Spleen (tissue), 11 donors: ENCODE measurements around the gene REN. TPM values are rescaled to one million over a fixed set of nuclear protein-coding genes. Genes with fewer than 3 reads are reported as not detected.

Experiments used
- DNase-seq: peaks from one replicate; pipeline ENCODE4 v3.0.0-alpha.2; 2020
- H3K27ac ChIP-seq, 8 donors: fragments of 200-600 bp; sonication (generic) in 7 of 8; 1 replicate in 4 of 8; 2 replicates in 4 of 8; pipeline versions ENCODE4 v1.5.0 to v1.8.0; 2016 to 2021; ENCODE audit warnings: inconsistent platforms in 4 of 8, mild to moderate bottlenecking in 4 of 8, moderate library complexity in 1 of 8
- H3K27me3 ChIP-seq, 7 donors: fragments of 200-600 bp; sonication (generic) in 6 of 7; replicated peaks in 1 of 7; 1 replicate in 4 of 7; 2 replicates in 3 of 7; pipeline versions ENCODE4 v1.5.0 to v1.8.0; 2016 to 2021; ENCODE audit warnings: inconsistent platforms in 3 of 7, mild to moderate bottlenecking in 1 of 7
- H3K36me3 ChIP-seq, 6 donors: fragments of 200-600 bp; sonication (generic) in 5 of 6; 1 replicate in 4 of 6; 2 replicates in 2 of 6; pipeline versions ENCODE4 v1.5.0 to v1.8.0; 2016 to 2021; ENCODE audit warnings: inconsistent platforms in 2 of 6
- H3K4me1 ChIP-seq, 6 donors: fragments of 200-600 bp; sonication (generic) in 5 of 6; 1 replicate in 3 of 6; 2 replicates in 3 of 6; pipeline versions ENCODE4 v1.5.0 to v1.8.0; 2016 to 2021; ENCODE audit warnings: inconsistent platforms in 3 of 6
- H3K4me3 ChIP-seq, 8 donors: fragments of 200-600 bp; sonication (generic) in 7 of 8; 1 replicate in 4 of 8; 2 replicates in 4 of 8; pipeline versions ENCODE4 v1.5.0 to v1.8.0; 2016 to 2021; ENCODE audit warnings: inconsistent platforms in 4 of 8, mild to moderate bottlenecking in 4 of 8, moderate library complexity in 2 of 8
- H3K9me3 ChIP-seq, 8 donors: fragments of 200-600 bp; sonication (generic) in 7 of 8; 1 replicate in 4 of 8; 2 replicates in 4 of 8; pipeline versions ENCODE4 v1.5.0 to v1.8.0; 2016 to 2021; ENCODE audit warnings: inconsistent platforms in 4 of 8
- CTCF ChIP-seq, 11 experiments: fragments of 200-600 bp in 7 of 11; fragments of 450-650 bp in 4 of 11; sonication (generic) in 4 of 11; IDR thresholded peaks in 8 of 11; conservative IDR thresholded peaks in 3 of 11; 1 replicate in 7 of 11; 2 replicates in 4 of 11; pipeline versions ENCODE4 v1.4.0 to v1.8.0; 2016 to 2021; ENCODE audit warnings: antibody characterized with exemption in 11 of 11, inconsistent platforms in 4 of 11, mild to moderate bottlenecking in 1 of 11
- POLR2A ChIP-seq, 3 donors: fragments of 450-650 bp; IDR thresholded peaks; one replicate each; pipeline ENCODE4 v1.5.1; 2017; ENCODE audit warnings: antibody characterized with exemption in 3 of 3, mild to moderate bottlenecking in 1 of 3
- POLR2AphosphoS5 ChIP-seq, 3 donors: sonication (generic); formaldehyde crosslinking; IDR thresholded peaks; one replicate each; pipeline ENCODE4 v1.5.1; 2017; ENCODE audit warnings: antibody characterized with exemption in 3 of 3
- WGBS, 5 donors: extraction: QIAGEN DNeasy Blood & Tissue Kit in 3 of 5; methylation state at CpG; one replicate each; pipeline versions ENCODE4 v1.1.5 to v1.1.7; 2013 to 2018; 5-methylcytosine and 5-hydroxymethylcytosine counted together
- intact Hi-C: fragments of 100-400 bp; cut with DNase I; formaldehyde crosslinking; loops from one replicate; pipeline ENCODE4 v1.15.0; 2023; ENCODE audit warnings: low total_unique reads
- polyA plus RNA-seq, 3 donors: library from polyadenylated mRNA; stranded (reverse); fragments of 200-250 nt; gene quantifications; one replicate each; pipeline ENCODE4 v1.2.1, GENCODE V29; 2013
- total RNA-seq, 7 donors: library from RNA; depleted of rRNA in 3 of 7; stranded (reverse); fragments of >200 nt in 3 of 7; fragmentation: NEBNext Ultra II Directional in 4 of 7; extraction: Animal tissue kit (Norgen Biotek cat#: 25700) in 4 of 7; gene quantifications; one replicate each; pipeline versions ENCODE4 v1.1.0 to v1.2.1, GENCODE V29; 2016 to 2021
- donor health status: healthy with polysubstance abuse.
- donor health status: DM: no; HTN: no; CAD: no; lungs with moderate emphysema.
- donor health status: DM: no; HTN: no; CAD: no.
- donor health status: Bipolar disorder and iron deficiency.
- donor health status: healthy.
- donor health status: DM: no; HTN: no; CAD: no.
- donor health status: DM: yes; HTN: yes; CAD: no.

The REN gene
- total and polyA plus RNA-seq, 10 donors, result 0.12 to 0.25 TPM; not detected in 8

- H3K4me1 ChIP-seq, result peaks cover 0 to 17% (median 6%) of the 10 kb centered on the region in 6 donors
- no peaks in the 10 kb centered on the region for H3K9me3 ChIP-seq
- H3K36me3 ChIP-seq, result no peaks in the 10 kb centered on the region
- intact Hi-C loops, result no loop called here
- WGBS, 5 donors, result 58 to 69% (median 67%) methylated on average over 11 of the region's 11 CpGs
- H3K27ac ChIP-seq, result no peak overlapping the region
- H3K27me3 ChIP-seq, result peaks cover 0 to 81% (median 48%) of the 10 kb centered on the region in 7 donors
- DNase-seq, result peak; percentile 12
- no peak overlapping the region for H3K4me3 ChIP-seq
- TF ChIP-seq POLR2A (IDR thresholded peaks at IDR 0.05) (no peak), POLR2AphosphoS5 (IDR thresholded peaks at IDR 0.05) (no peak), CTCF (IDR thresholded peaks at IDR 0.05 in 8 of 11, conservative IDR thresholded peaks at IDR 0.05 in 3 of 11) (no peak)
Measured at GRCh38 chr1:204188959-204189639, 23.0 kb upstream of the REN start.

GRCh38 chr1:204186597-204186996 lies 20.5 kb upstream of the REN start:
- H3K4me1 ChIP-seq, result peaks cover 0 to 17% (median 6%) of the 10 kb centered on the region in 6 donors
- no peaks in the 10 kb centered on the region for H3K36me3 ChIP-seq
- H3K4me3 ChIP-seq, result no peak overlapping the region
- 77 to 84% (median 78%) methylated on average over 10 of the region's 10 CpGs for WGBS, 5 donors
- no peak overlapping the region for H3K27ac ChIP-seq
- peaks cover 0 to 62% (median 44%) of the 10 kb centered on the region in 7 donors for H3K27me3 ChIP-seq
- DNase-seq, result no peak
- TF ChIP-seq POLR2A (IDR thresholded peaks at IDR 0.05) (no peak), CTCF (IDR thresholded peaks at IDR 0.05 in 8 of 11, conservative IDR thresholded peaks at IDR 0.05 in 3 of 11) (no peak)
- no peaks in the 10 kb centered on the region for H3K9me3 ChIP-seq
- intact Hi-C loops, result no loop called here

- Histone ChIP-seq H3K4me3 (no peak overlapping the region), H3K4me1 (no peaks in the 10 kb centered on the region), H3K27ac (no peak overlapping the region), H3K27me3 (peaks cover 0 to 22% (median under 1%) of the 10 kb centered on the region in 7 donors), H3K9me3 (no peaks in the 10 kb centered on the region), H3K36me3 (no peaks in the 10 kb centered on the region)
- intact Hi-C loops, result no loop called here
- no peak for DNase-seq
- WGBS, 5 donors, result 55 to 80% (median 68%) methylated on average over 1 of the region's 1 CpG
- TF ChIP-seq POLR2AphosphoS5 (IDR thresholded peaks at IDR 0.05), result no peak
- TF ChIP-seq POLR2A (IDR thresholded peaks at IDR 0.05), result no peak
- no peak for TF ChIP-seq CTCF (IDR thresholded peaks at IDR 0.05 in 8 of 11, conservative IDR thresholded peaks at IDR 0.05 in 3 of 11)
Measured at GRCh38 chr1:204181116-204181515, 15.0 kb upstream of the REN start.

GRCh38 chr1:204180133-204180532 lies 14.0 kb upstream of the REN start:
- no peak overlapping the region for H3K27ac ChIP-seq
- no peaks in the 10 kb centered on the region for H3K36me3 ChIP-seq
- H3K4me1 ChIP-seq, result no peaks in the 10 kb centered on the region
- intact Hi-C loops, result no loop called here
- H3K4me3 ChIP-seq, result no peak overlapping the region
- peak; percentile 27 for DNase-seq
- TF ChIP-seq POLR2AphosphoS5 (IDR thresholded peaks at IDR 0.05) (no peak), POLR2A (IDR thresholded peaks at IDR 0.05) (no peak), CTCF (IDR thresholded peaks at IDR 0.05 in 8 of 11, conservative IDR thresholded peaks at IDR 0.05 in 3 of 11) (no peak)
- WGBS, 5 donors, result 77 to 86% (median 79%) methylated on average over 6 of the region's 6 CpGs
- H3K9me3 ChIP-seq, result no peaks in the 10 kb centered on the region
- peaks cover 0 to 26% (median 0%) of the 10 kb centered on the region in 7 donors for H3K27me3 ChIP-seq
